ENCODE measurements around the gene GSK3A. TPM values are rescaled to one million over a fixed set of nuclear protein-coding genes. Genes with fewer than 3 reads are reported as not detected.

Gene GSK3A
- total RNA-seq, 1 donor from 2014 or later: 54.4 TPM

DNA sequence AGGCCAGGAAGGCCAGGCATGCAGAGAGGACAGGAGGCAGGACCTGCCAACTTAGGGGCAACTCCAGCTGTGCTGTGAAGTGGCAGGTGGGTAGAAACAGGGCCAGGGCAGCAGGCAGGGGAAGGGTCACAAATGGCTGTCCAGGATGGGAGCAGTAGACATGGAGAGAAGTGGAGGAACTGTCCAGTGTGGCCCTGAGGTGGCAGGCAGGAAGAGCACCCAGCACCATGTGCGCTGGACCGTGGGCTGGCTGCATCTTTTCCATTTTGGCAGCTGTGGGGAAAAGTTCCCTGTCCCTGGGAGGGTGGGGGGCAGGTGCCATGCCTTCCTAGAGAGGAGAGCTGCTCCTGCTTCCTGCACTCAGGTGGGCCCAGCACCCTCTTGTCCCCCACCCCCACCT is 38.7 kb downstream of the GSK3A start:
- no peak for DNase-seq (ENCODE audit: low spot score)
- H3K4me1 Mint-ChIP-seq (ENCODE audit: unreplicated experiment): peaks cover 19% of the 10 kb centered on the region
- no peak overlapping the region for H3K4me3 Mint-ChIP-seq (ENCODE audit: unreplicated experiment)
- H3K36me3 Mint-ChIP-seq (ENCODE audit: low read depth, unreplicated experiment): peaks cover 67% of the 10 kb centered on the region
- no peaks in the 10 kb centered on the region for H3K9me3 Mint-ChIP-seq (ENCODE audit: unreplicated experiment)
- H3K27me3 Mint-ChIP-seq (ENCODE audit: unreplicated experiment): peaks cover 9% of the 10 kb centered on the region
- TF ChIP-seq CTCF (IDR thresholded peaks at IDR 0.05; ENCODE audit: unreplicated experiment): no peak
- H3K27ac Mint-ChIP-seq (ENCODE audit: unreplicated experiment): no peak overlapping the region

GRCh38 chr19:42202290-42202880 is 40.0 kb downstream of the GSK3A start:
- H3K9me3 Mint-ChIP-seq (ENCODE audit: unreplicated experiment): no peaks in the 10 kb centered on the region
- peak overlapping the region; percentile 61 for H3K4me3 Mint-ChIP-seq (ENCODE audit: unreplicated experiment)
- H3K4me1 Mint-ChIP-seq (ENCODE audit: unreplicated experiment): peaks cover 23% of the 10 kb centered on the region
- no peak for DNase-seq (ENCODE audit: low spot score)
- H3K36me3 Mint-ChIP-seq (ENCODE audit: low read depth, unreplicated experiment): peaks cover 59% of the 10 kb centered on the region
- H3K27me3 Mint-ChIP-seq (ENCODE audit: unreplicated experiment): peaks cover 10% of the 10 kb centered on the region
- no peak for TF ChIP-seq CTCF (IDR thresholded peaks at IDR 0.05; ENCODE audit: unreplicated experiment)
- H3K27ac Mint-ChIP-seq (ENCODE audit: unreplicated experiment): peak overlapping the region; percentile 58

DNA sequence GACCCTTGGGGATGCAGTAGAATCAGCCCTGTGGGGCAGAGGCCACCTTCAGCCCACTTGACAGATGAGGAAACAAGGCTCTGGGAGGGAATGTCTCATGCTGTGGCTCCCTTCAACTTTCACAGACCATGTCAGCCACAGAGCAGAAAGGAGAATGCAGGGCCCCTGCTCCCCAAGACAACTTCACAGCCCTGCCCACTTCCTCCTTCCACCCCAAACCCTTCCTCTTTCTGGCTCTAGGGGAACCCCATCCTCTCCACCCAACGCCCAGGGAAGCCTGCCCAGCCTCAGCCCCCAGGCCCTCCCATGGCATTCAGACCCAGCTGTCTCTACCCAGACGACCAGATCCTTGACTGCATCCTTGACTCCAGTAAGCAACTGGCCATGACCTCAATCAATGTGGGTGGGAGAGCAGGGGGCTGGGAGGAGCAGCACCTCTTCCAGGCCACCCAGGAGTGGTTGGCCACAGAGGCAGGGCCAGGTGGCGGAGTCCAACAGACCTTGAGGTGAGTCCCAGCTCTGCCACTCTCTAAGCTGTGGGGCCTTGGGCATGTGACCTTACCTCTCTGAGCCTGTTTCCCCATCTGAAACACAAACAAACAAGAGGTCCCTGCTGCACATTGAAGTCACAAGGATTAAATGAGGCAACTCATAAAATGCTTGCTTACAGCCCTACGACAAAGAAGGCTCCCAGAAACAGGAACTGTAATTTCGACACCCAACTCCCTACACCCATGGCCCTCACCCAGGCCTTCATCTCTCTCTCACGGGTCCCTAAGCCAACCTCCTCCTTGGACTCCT is 40.7 kb downstream of the GSK3A start:
- no peak for TF ChIP-seq CTCF (IDR thresholded peaks at IDR 0.05; ENCODE audit: unreplicated experiment)
- Mint-ChIP-seq H3K27me3 (ENCODE audit: unreplicated experiment) (peaks cover 10% of the 10 kb centered on the region), H3K27ac (ENCODE audit: unreplicated experiment) (peak overlapping the region; percentile 58), H3K4me1 (ENCODE audit: unreplicated experiment) (peaks cover 26% of the 10 kb centered on the region), H3K4me3 (ENCODE audit: unreplicated experiment) (no peak overlapping the region), H3K9me3 (ENCODE audit: unreplicated experiment) (no peaks in the 10 kb centered on the region), H3K36me3 (ENCODE audit: low read depth, unreplicated experiment) (peaks cover 62% of the 10 kb centered on the region)
- DNase-seq (ENCODE audit: low spot score): no peak

GRCh38 chr19:42200116-42200715 is 42.2 kb downstream of the GSK3A start:
- H3K9me3 Mint-ChIP-seq (ENCODE audit: unreplicated experiment): no peaks in the 10 kb centered on the region
- H3K27me3 Mint-ChIP-seq (ENCODE audit: unreplicated experiment): peaks cover 10% of the 10 kb centered on the region
- H3K36me3 Mint-ChIP-seq (ENCODE audit: low read depth, unreplicated experiment): peaks cover 58% of the 10 kb centered on the region
- peak overlapping the region; percentile 17 for H3K4me3 Mint-ChIP-seq (ENCODE audit: unreplicated experiment)
- peaks cover 26% of the 10 kb centered on the region for H3K4me1 Mint-ChIP-seq (ENCODE audit: unreplicated experiment)
- no peak for DNase-seq (ENCODE audit: low spot score)
- TF ChIP-seq CTCF (IDR thresholded peaks at IDR 0.05; ENCODE audit: unreplicated experiment): no peak
- H3K27ac Mint-ChIP-seq (ENCODE audit: unreplicated experiment): peak overlapping the region; percentile 38
